CD14-positive monocyte (primary cell): ENCODE results near the gene CHST14. TPM values are rescaled to one million over a fixed set of nuclear protein-coding genes. Genes with fewer than 3 reads are reported as not detected.

Experiments used
- DNase-seq, 3 donors: peaks; one replicate each; pipeline ENCODE4 v3.0.0-alpha.2; 2011 to 2022
- H2AFZ ChIP-seq: 2 replicates; pipeline ENCODE4 v1.6.0; 2012; ENCODE audit warnings: mild to moderate bottlenecking, low read depth, low read length, inconsistent platforms; ENCODE audit not compliant: insufficient read depth, poor library complexity, severe bottlenecking
- H3K27ac ChIP-seq, 2 donors: 1 replicate in 1 of 2; 2 replicates in 1 of 2; pipeline ENCODE4 v1.5.1; 2012 to 2013; ENCODE audit warnings: low read length in 2 of 2, control low read depth in 1 of 2, inconsistent platforms in 1 of 2, low read depth in 1 of 2, mild to moderate bottlenecking in 1 of 2
- H3K27me3 ChIP-seq, 2 donors: one replicate each; pipeline versions ENCODE4 v1.6.0 to v1.6.1; 2011 to 2013; ENCODE audit warnings: low read length in 2 of 2; ENCODE audit not compliant: control insufficient read depth in 2 of 2, insufficient read depth in 2 of 2
- H3K36me3 ChIP-seq, 2 donors: replicated peaks in 1 of 2; 1 replicate in 1 of 2; 2 replicates in 1 of 2; pipeline versions ENCODE4 v1.5.1 to v1.6.1; 2012 to 2013; ENCODE audit warnings: low read length in 2 of 2, control low read depth in 1 of 2, inconsistent platforms in 1 of 2, mild to moderate bottlenecking in 1 of 2; ENCODE audit not compliant: insufficient read depth in 2 of 2, control insufficient read depth in 1 of 2
- H3K4me1 ChIP-seq, 2 donors: 1 replicate in 1 of 2; 2 replicates in 1 of 2; pipeline versions ENCODE4 v1.5.1 to v1.6.1; 2012 to 2013; ENCODE audit warnings: low read length in 2 of 2, control low read depth in 1 of 2, inconsistent platforms in 1 of 2, mild to moderate bottlenecking in 1 of 2, moderate library complexity in 1 of 2; ENCODE audit not compliant: insufficient read depth in 2 of 2, control insufficient read depth in 1 of 2
- H3K4me2 ChIP-seq: replicated peaks from 2 replicates; pipeline ENCODE3; 2012; ENCODE audit warnings: low read length, moderate library complexity, mild to moderate bottlenecking; ENCODE audit not compliant: poor library complexity, severe bottlenecking; ENCODE audit errors: extremely low read depth
- H3K4me3 ChIP-seq, 3 experiments: fragments of 200-600 bp in 1 of 3; sonication (generic) in 1 of 3; replicated peaks in 1 of 3; 1 replicate in 2 of 3; 2 replicates in 1 of 3; pipeline ENCODE4 v1.5.1; 2011 to 2013; ENCODE audit warnings: low read length in 3 of 3, mild to moderate bottlenecking in 3 of 3, control low read depth in 2 of 3, low read depth in 2 of 3, inconsistent platforms in 1 of 3, moderate library complexity in 1 of 3
- H3K79me2 ChIP-seq: 2 replicates; pipeline ENCODE4 v1.6.0; 2012; ENCODE audit warnings: mild to moderate bottlenecking, control low read depth, inconsistent platforms, low read length, moderate library complexity; ENCODE audit not compliant: insufficient read depth
- H3K9ac ChIP-seq: 2 replicates; pipeline ENCODE4 v1.6.0; 2017; ENCODE audit warnings: low read length, mild to moderate bottlenecking; ENCODE audit not compliant: insufficient read depth, poor library complexity, severe bottlenecking
- H3K9me3 ChIP-seq, 2 donors: replicated peaks in 1 of 2; 1 replicate in 1 of 2; 2 replicates in 1 of 2; pipeline versions ENCODE4 v1.5.1 to v1.6.1; 2012 to 2013; ENCODE audit warnings: low read length in 2 of 2, control low read depth in 1 of 2; ENCODE audit not compliant: control insufficient read depth in 1 of 2, insufficient read depth in 1 of 2
- H4K20me1 ChIP-seq: 2 replicates; pipeline ENCODE4 v1.6.0; 2012; ENCODE audit warnings: mild to moderate bottlenecking, low read length, control low read depth, moderate library complexity; ENCODE audit not compliant: insufficient read depth
- H3K27ac Mint-ChIP-seq, 7 donors: one replicate each; pipeline ENCODE4 v1.8.0; 2020; ENCODE audit warnings: mild to moderate bottlenecking in 7 of 7, mixed read lengths in 7 of 7, moderate library complexity in 6 of 7, inconsistent platforms in 2 of 7
- H3K27me3 Mint-ChIP-seq, 3 donors: one replicate each; pipeline ENCODE4 v1.8.0; 2021 to 2022; ENCODE audit warnings: low read depth in 3 of 3, mild to moderate bottlenecking in 3 of 3, mixed read lengths in 3 of 3, moderate library complexity in 3 of 3, inconsistent platforms in 1 of 3
- H3K36me3 Mint-ChIP-seq, 2 donors: one replicate each; pipeline ENCODE4 v1.8.0; 2020; ENCODE audit warnings: mixed read lengths in 2 of 2, inconsistent platforms in 1 of 2, mild to moderate bottlenecking in 1 of 2
- H3K4me1 Mint-ChIP-seq: one replicate; pipeline ENCODE4 v1.8.0; 2020; ENCODE audit warnings: mild to moderate bottlenecking, mixed read lengths
- H3K4me3 Mint-ChIP-seq, 2 donors: one replicate each; pipeline ENCODE4 v1.8.0; 2020; ENCODE audit warnings: mild to moderate bottlenecking in 2 of 2, mixed read lengths in 2 of 2, moderate library complexity in 1 of 2
- H3K9me3 Mint-ChIP-seq, 7 donors: one replicate each; pipeline ENCODE4 v1.8.0; 2020 to 2022; ENCODE audit warnings: mixed read lengths in 7 of 7, mild to moderate bottlenecking in 6 of 7, moderate library complexity in 6 of 7, inconsistent platforms in 2 of 7
- CTCF ChIP-seq: fragments of 200-600 bp; IDR thresholded peaks from one replicate; pipeline ENCODE4 v1.8.0; 2022; ENCODE audit warnings: antibody characterized with exemption, mild to moderate bottlenecking
- WGBS: methylation state at CpG from one replicate; pipeline ENCODE4 v1.1.5; 2013; ENCODE audit warnings: missing lambda C conversion rate; ENCODE audit not compliant: insufficient coverage; 5-methylcytosine and 5-hydroxymethylcytosine counted together
- intact Hi-C, 2 donors: fragments of 100-400 bp; cut with micrococcal nuclease; formaldehyde crosslinking; loops; one replicate each; pipeline versions ENCODE4 v1.15.0 to v1.15.1; 2023
- polyA plus RNA-seq, 3 donors: library from polyadenylated mRNA; depleted of rRNA in 1 of 3; unstranded in 2 of 3; stranded (reverse) in 1 of 3; fragments of 300-500 nt in 2 of 3; fragments of >200 nt in 1 of 3; fragmentation: Illumina TruSeq in 2 of 3; gene quantifications; 1 replicate in 2 of 3; 2 replicates in 1 of 3; pipeline ENCODE4 v1.2.3, GENCODE V29; 2012 to 2021

Gene CHST14
- polyA plus RNA-seq, 3 donors: 0.85 to 5.2 (median 1.2) TPM

GRCh38 chr15:40481341-40482074 is 10.7 kb downstream of the CHST14 start:
- Histone ChIP-seq H3K27ac (no peak overlapping the region), H3K4me1 (no peaks in the 10 kb centered on the region), H3K9ac (no peak overlapping the region), H3K4me3 (no peak overlapping the region), H4K20me1 (no peaks in the 10 kb centered on the region), H3K79me2 (no peaks in the 10 kb centered on the region), H3K27me3 (no peaks in the 10 kb centered on the region), H3K9me3 (no peaks in the 10 kb centered on the region), H2AFZ (no peak overlapping the region), H3K4me2 (no peak overlapping the region), H3K36me3 (no peaks in the 10 kb centered on the region)
- H3K4me3 Mint-ChIP-seq: no peak overlapping the region
- H3K36me3 Mint-ChIP-seq: no peaks in the 10 kb centered on the region
- intact Hi-C loops: no loop called here
- H3K4me1 Mint-ChIP-seq: no peaks in the 10 kb centered on the region
- H3K27ac Mint-ChIP-seq: no peak overlapping the region
- peaks cover 0 to 8% (median 0%) of the 10 kb centered on the region in 7 donors for H3K9me3 Mint-ChIP-seq
- peaks cover 2 to 17% (median 7%) of the 10 kb centered on the region in 3 donors for H3K27me3 Mint-ChIP-seq
- TF ChIP-seq CTCF: no peak
- 100% methylated on average over 1 of the region's 1 CpG for WGBS
- DNase-seq: no peak

DNA sequence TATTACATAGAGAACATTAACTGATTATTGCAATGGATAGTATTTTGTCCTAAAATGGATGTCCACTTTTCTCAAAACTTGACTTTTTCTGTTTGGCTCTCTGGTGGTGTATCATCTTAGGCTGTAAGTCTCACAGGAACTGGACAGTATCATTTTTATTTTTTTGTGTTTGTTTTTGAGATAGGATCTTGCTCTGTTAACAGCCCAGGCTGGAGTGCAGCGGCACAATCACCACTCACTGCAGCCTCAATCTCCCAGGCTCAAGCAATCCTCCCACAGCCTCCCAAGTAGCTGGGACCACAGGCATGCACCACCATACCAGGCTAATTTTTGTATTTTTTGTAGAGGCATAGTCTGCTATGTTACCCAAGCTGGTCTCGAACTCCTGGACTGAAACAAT is 13.1 kb downstream of the CHST14 start:
- H3K4me1 ChIP-seq: no peaks in the 10 kb centered on the region
- WGBS: no CpG with 5 or more reads among the region's 2 CpGs
- Mint-ChIP-seq H3K4me1 (no peaks in the 10 kb centered on the region), H3K27me3 (peaks cover 0 to 16% (median 6%) of the 10 kb centered on the region in 3 donors), H3K27ac (no peak overlapping the region), H3K36me3 (no peaks in the 10 kb centered on the region), H3K4me3 (no peak overlapping the region), H3K9me3 (peaks cover 0 to 12% (median 2%) of the 10 kb centered on the region in 7 donors)
- H3K36me3 ChIP-seq: no peaks in the 10 kb centered on the region
- no peaks in the 10 kb centered on the region for H3K79me2 ChIP-seq
- DNase-seq: no peak
- H3K27ac ChIP-seq: no peak overlapping the region
- intact Hi-C loops: no loop called here
- H3K4me2 ChIP-seq: no peak overlapping the region
- H3K9ac ChIP-seq: no peak overlapping the region
- no peaks in the 10 kb centered on the region for H3K27me3 ChIP-seq
- H3K9me3 ChIP-seq: no peaks in the 10 kb centered on the region
- TF ChIP-seq CTCF: no peak
- H3K4me3 ChIP-seq: no peak overlapping the region
- no peaks in the 10 kb centered on the region for H4K20me1 ChIP-seq
- H2AFZ ChIP-seq: no peak overlapping the region
